Calu3 (cell line): ENCODE results near the gene ATXN7L2. TPM values are rescaled to one million over a fixed set of nuclear protein-coding genes. Genes with fewer than 3 reads are reported as not detected.
"Not testable (repeated sequence)": the region's sequence is repeated elsewhere in the genome, so short reads cannot be mapped to it uniquely, and the experiment has no call there.

Source experiments
- BruUV-seq: library from RNA; stranded (reverse); fragments of 400-500 nt; replicated peaks from 2 replicates; lab custom pipeline; 2021; lab: Mats Ljungman, UMichigan
- CTCF ChIA-PET: fragments of 300-600 bp; sonication (Branson Sonifier 250); formaldehyde crosslinking; loops from one replicate; lab custom pipeline; 2022; ENCODE audit warnings: antibody characterized with exemption; lab: Charles Lee
- DNase-seq: peaks from one replicate; pipeline ENCODE4 v3.0.0; 2022
- H3K27ac Mint-ChIP-seq: one replicate; pipeline ENCODE4 v1.8.0; 2022; ENCODE audit warnings: mixed read lengths; ENCODE audit not compliant: unreplicated experiment
- H3K27me3 Mint-ChIP-seq: one replicate; pipeline ENCODE4 v1.8.0; 2022; ENCODE audit warnings: mixed read lengths; ENCODE audit not compliant: unreplicated experiment
- H3K36me3 Mint-ChIP-seq: one replicate; pipeline ENCODE4 v1.8.0; 2022; ENCODE audit warnings: mild to moderate bottlenecking, moderate library complexity, mixed read lengths; ENCODE audit not compliant: insufficient read depth, unreplicated experiment
- H3K4me1 Mint-ChIP-seq: one replicate; pipeline ENCODE4 v1.8.0; 2022; ENCODE audit warnings: mild to moderate bottlenecking, low read depth, mixed read lengths; ENCODE audit not compliant: unreplicated experiment
- H3K4me3 Mint-ChIP-seq: one replicate; pipeline ENCODE4 v1.8.0; 2022; ENCODE audit warnings: mild to moderate bottlenecking, low read depth, moderate library complexity, mixed read lengths; ENCODE audit not compliant: unreplicated experiment
- H3K9me3 Mint-ChIP-seq: one replicate; pipeline ENCODE4 v1.8.0; 2022; ENCODE audit warnings: low read depth, mixed read lengths; ENCODE audit not compliant: unreplicated experiment
- intact Hi-C: fragments of 100-400 bp; cut with micrococcal nuclease; formaldehyde crosslinking; loops from one replicate; pipeline ENCODE4 v1.10.0; 2022; ENCODE audit not compliant: unreplicated experiment
- total RNA-seq: library from RNA; stranded (reverse); gene quantifications from 2 replicates; pipeline ENCODE4 v1.2.3, GENCODE V29; 2022
- TF ChIP-seq, protein P1 (sequence below): fragments of 200-600 bp; IDR thresholded peaks from one replicate; pipeline ENCODE4 v1.8.0; 2022; ENCODE audit warnings: antibody characterized with exemption; ENCODE audit not compliant: unreplicated experiment

Gene ATXN7L2
- total RNA-seq, 1 experiment from 2014 or later: 4.3 TPM

DNA sequence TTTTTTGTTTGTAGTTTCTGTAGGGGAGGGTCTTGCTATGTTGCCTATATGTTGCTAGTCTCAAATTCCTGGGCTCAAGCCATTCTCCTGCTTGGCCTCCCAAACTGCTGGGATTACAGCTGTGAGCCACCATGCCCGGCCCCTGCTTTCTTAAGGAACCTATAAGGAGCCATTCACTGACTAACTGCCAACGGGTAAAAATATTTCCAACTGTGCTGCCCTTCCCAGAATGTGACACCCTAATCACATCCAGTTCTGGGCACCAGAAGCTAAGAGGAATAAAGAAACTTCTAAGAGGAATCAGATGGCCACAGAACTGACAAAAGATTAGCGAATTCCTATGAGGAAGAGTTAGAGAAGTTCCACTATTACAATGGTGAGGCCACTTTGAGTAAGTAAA lies 10.9 kb upstream of the ATXN7L2 start:
- TF ChIP-seq, protein P1, sequence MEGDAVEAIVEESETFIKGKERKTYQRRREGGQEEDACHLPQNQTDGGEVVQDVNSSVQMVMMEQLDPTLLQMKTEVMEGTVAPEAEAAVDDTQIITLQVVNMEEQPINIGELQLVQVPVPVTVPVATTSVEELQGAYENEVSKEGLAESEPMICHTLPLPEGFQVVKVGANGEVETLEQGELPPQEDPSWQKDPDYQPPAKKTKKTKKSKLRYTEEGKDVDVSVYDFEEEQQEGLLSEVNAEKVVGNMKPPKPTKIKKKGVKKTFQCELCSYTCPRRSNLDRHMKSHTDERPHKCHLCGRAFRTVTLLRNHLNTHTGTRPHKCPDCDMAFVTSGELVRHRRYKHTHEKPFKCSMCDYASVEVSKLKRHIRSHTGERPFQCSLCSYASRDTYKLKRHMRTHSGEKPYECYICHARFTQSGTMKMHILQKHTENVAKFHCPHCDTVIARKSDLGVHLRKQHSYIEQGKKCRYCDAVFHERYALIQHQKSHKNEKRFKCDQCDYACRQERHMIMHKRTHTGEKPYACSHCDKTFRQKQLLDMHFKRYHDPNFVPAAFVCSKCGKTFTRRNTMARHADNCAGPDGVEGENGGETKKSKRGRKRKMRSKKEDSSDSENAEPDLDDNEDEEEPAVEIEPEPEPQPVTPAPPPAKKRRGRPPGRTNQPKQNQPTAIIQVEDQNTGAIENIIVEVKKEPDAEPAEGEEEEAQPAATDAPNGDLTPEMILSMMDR: no peak
- peaks cover 94% of the 10 kb centered on the region for H3K27me3 Mint-ChIP-seq
- no peak overlapping the region for H3K27ac Mint-ChIP-seq
- no peaks in the 10 kb centered on the region for H3K36me3 Mint-ChIP-seq
- no peaks in the 10 kb centered on the region for H3K9me3 Mint-ChIP-seq
- intact Hi-C loops: no loop called here
- H3K4me3 Mint-ChIP-seq: no peak overlapping the region
- no TSS peak for BruUV-seq
- CTCF ChIA-PET: no interaction called here
- no peaks in the 10 kb centered on the region for H3K4me1 Mint-ChIP-seq
- no peak for DNase-seq

DNA sequence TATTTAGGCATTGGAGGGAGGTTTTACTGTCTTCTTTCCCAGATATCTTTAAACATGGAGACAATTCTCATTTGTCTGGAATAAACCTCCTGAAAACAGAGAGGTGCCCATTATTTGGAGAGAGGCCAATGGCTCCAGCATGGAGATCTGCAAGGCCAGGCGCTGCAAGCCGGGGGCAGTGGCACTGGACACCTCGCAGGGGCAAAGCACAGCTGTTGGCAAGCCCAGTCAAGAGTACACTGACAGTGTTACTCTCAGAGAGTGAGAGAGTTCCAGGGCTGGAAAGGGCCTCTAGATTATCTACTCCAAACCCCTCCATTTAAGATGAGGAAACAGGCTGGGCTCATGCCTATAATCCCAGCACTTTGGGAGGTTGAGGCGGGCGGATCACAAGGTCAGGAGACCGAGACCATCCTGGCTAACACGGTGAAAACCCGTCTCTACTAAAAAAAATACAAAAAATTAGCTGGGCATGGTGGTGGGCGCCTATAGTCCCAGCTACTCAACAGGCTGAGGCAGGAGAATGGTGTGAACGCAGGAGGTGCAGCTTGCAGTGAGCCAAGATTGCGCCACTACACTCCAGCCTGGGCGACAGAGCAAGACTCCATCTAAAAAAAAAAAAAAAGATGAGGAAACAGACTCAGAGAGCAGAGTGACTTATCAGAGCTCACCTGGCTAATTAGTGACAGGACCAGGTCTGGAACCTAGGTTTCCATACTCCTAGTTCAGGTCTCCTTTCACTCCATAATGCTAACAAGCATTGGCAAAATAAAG lies 10.2 kb upstream of the ATXN7L2 start:
- H3K4me1 Mint-ChIP-seq, H3K4me3 Mint-ChIP-seq, H3K9me3 Mint-ChIP-seq, BruUV-seq, CTCF ChIA-PET, DNase-seq, intact Hi-C loops, H3K27ac Mint-ChIP-seq, H3K36me3 Mint-ChIP-seq: not testable (repeated sequence)
- peaks cover 94% of the 10 kb centered on the region for H3K27me3 Mint-ChIP-seq

DNA sequence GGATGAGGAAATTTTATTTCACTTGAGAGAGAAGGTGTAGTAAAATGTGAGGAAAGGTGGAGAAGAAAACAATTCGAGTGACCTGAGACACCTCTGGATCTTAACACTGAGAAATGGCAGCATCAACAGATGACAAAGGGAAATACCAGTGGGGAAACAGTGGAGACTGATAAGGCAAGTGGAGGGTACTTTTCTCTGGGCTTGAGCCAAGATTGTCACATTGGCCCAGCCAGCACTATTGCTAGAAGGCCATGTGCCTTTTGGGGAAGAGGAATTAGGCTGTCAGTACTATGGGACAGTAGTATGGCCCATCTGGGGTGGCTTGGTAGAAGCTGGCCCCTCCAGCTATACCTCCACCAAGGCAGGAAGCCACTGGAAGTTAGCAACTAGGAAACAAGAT lies 9.0 kb upstream of the ATXN7L2 start:
- no TSS peak for BruUV-seq
- no peak for DNase-seq
- Mint-ChIP-seq H3K27ac (no peak overlapping the region), H3K36me3 (no peaks in the 10 kb centered on the region), H3K9me3 (no peaks in the 10 kb centered on the region), H3K4me3 (no peak overlapping the region), H3K27me3 (peaks cover 94% of the 10 kb centered on the region), H3K4me1 (no peaks in the 10 kb centered on the region)
- intact Hi-C loops: no loop called here
- CTCF ChIA-PET: no interaction called here
- TF ChIP-seq, protein P1: no peak

DNA sequence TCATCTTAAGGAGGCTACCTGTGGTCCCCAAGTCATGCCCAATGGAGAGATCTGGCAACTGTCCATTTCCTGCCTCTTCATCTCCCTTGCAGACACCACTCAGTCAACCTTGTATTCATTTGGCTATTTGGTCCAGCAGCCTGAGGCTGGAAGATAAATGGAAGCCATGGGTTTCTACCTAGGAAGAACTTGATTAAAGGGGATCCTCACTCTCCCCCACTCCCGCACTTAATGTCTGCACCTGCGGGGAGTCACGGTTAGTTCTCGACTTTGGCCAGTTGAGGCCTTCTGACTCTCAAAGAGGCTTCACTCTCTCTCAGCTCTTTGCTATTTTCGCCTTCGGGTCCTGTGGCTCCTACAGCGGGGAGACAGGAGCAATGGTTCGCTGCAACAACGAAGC lies 8.4 kb upstream of the ATXN7L2 start:
- CTCF ChIA-PET: interaction anchor here (0.5 kb wide), 1 partner anchor 454 kb away, joined by 7 read pairs; no protein-coding TSS in a partner anchor
- TF ChIP-seq, protein P1: no peak
- intact Hi-C loops: no loop called here
- H3K27ac Mint-ChIP-seq: no peak overlapping the region
- H3K9me3 Mint-ChIP-seq: no peaks in the 10 kb centered on the region
- no peak overlapping the region for H3K4me3 Mint-ChIP-seq
- H3K36me3 Mint-ChIP-seq: no peaks in the 10 kb centered on the region
- H3K4me1 Mint-ChIP-seq: no peaks in the 10 kb centered on the region
- peaks cover 94% of the 10 kb centered on the region for H3K27me3 Mint-ChIP-seq
- DNase-seq: no peak
- no TSS peak for BruUV-seq

DNA sequence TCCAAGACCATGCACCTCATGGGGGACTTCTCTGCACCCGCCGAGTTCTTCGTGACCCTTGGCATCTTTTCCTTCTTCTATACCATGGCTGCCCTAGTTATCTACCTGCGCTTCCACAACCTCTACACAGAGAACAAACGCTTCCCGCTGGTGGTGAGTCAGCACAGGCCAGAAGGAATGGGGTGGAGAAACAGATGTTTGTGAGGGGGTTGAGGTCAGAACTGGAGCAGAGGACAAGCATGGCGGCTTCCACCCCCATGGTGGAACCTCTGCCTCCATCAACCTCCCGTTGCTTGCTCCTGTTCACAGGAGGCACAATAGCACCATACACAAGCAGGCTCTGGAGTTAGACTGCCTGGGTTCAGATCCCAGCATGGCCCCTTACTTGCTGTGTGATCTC lies 6.9 kb upstream of the ATXN7L2 start:
- intact Hi-C loops: no loop called here
- no peak overlapping the region for H3K27ac Mint-ChIP-seq
- H3K36me3 Mint-ChIP-seq: no peaks in the 10 kb centered on the region
- H3K4me3 Mint-ChIP-seq: no peak overlapping the region
- peaks cover 97% of the 10 kb centered on the region for H3K27me3 Mint-ChIP-seq
- H3K4me1 Mint-ChIP-seq: no peaks in the 10 kb centered on the region
- TF ChIP-seq, protein P1: no peak
- no peaks in the 10 kb centered on the region for H3K9me3 Mint-ChIP-seq
- CTCF ChIA-PET: no interaction called here
- no peak for DNase-seq
- no TSS peak for BruUV-seq
